ENCODE results near the gene CTSH. TPM values are rescaled to one million over a fixed set of nuclear protein-coding genes. Genes with fewer than 3 reads are reported as not detected.

Gene CTSH
- polyA plus RNA-seq, 4 donors, result 188 to 226 (median 197) TPM

- DNase-seq (ENCODE audit: low read depth in 4 of 4, low spot score in 3 of 4), result no peak
Observed at GRCh38 chr15:78978601-78979179, 33.8 kb upstream of the CTSH start.

- DNase-seq (ENCODE audit: low read depth in 4 of 4, low spot score in 3 of 4), result no peak
Observed at GRCh38 chr15:78977591-78978347, 32.9 kb upstream of the CTSH start.

DNA sequence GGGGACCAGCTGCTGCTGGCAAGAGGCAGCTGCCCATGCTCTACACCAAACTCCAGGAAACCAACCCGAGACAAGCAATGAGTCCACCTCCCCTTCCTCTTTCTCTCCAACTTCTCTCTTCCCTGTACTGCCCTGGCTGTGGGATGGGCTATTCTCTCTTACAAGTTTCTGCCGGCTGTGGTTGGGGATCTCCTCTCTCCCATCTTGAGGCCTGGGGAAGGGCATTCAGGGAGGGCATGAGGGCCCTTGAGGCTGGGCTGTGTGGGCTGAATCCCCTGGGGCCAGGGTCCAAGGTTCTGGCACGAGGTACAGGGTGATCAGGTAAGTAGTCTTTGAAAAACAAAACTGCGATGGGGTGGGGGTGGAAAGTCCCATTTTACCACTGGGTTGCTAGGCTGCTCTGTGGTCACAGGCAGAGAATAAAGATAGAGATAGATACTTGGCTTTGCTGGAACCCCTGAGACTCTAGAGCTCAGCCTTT is 32.3 kb upstream of the CTSH start:
- DNase-seq (ENCODE audit: low read depth in 4 of 4, low spot score in 3 of 4), result no peak

- no peak for DNase-seq (ENCODE audit: low read depth in 4 of 4, low spot score in 3 of 4)
Observed at GRCh38 chr15:78976691-78977090, 31.8 kb upstream of the CTSH start.

GRCh38 chr15:78974272-78974918 is 29.5 kb upstream of the CTSH start:
- DNase-seq (ENCODE audit: low read depth in 4 of 4, low spot score in 3 of 4), result no peak

DNA sequence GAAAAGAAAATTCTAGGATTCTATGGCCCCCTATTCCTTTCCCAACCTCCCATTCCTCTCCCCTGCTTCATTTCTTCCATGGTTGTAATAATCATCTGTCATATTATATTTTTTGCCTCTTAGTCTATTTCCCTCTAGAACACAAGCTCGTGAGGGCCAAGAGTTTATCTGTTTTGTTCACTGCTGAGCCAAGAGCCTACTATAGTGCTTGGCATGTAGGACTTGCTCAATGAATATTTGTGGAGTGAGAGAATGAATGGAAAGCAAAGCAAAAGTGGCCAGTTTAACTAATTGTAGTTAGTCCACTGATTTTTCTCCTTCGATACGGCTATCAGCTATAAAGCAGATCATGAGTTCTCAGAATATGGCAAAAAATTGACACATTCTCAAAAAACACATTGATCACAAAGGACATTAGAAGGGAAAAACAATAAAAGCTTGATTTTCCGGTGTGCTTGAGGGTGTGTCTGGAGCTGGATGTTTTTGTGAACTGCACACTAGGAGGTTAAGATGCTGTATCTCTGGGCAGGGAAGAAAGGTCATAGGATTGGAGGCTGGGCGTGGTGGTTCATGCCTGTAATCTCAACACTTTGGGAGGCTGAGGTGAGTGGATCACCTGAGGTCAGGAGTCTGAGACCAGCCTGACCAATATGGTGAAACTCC is 25.0 kb upstream of the CTSH start:
- no peak for DNase-seq (ENCODE audit: low read depth in 4 of 4, low spot score in 3 of 4)

- no peak for DNase-seq (ENCODE audit: low read depth in 4 of 4, low spot score in 3 of 4)
Observed at GRCh38 chr15:78968539-78969271, 23.9 kb upstream of the CTSH start.

- no peak for DNase-seq (ENCODE audit: low read depth in 4 of 4, low spot score in 3 of 4)
Observed at GRCh38 chr15:78968114-78968513, 23.3 kb upstream of the CTSH start.

DNA sequence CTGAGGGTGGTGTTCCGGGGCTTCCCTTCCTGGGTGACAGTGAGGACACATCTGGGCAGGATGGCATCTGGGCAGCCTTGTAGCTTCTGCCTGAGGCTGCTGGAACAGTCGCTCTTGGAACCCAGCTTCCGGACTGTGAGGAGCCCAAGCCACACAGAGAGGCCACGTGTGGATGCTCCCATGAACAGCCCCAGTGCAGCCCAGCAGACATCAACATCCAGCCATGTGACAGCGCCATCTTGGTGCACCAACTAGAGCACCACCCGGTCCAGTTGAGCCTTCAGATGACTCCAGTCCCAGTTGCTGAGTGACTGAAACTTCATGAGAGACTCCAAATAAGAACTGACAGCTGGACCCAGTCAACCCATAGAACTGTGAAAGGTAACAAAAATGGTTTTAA is 15.5 kb upstream of the CTSH start:
- no peak for DNase-seq (ENCODE audit: low read depth in 4 of 4, low spot score in 3 of 4)

DNA sequence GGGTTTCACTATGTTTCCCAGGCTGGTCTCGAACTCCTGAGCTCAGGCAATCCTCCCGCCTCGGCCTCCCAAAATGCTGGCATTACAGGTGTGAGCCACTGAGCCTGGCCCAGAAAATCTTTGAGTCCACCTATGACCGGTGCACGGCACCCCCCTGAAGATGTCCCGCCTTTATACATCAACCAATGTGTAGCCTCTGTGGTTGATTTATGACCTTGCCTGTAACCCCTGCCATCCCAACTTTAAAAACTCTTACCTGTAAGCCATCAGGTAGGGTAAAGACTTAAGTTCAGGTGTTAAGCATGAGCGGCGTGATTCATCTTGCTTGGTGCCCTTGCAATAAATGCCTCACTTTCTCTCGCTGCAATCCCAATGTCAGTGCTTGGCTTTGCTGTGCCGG is 14.5 kb upstream of the CTSH start:
- no peak for DNase-seq (ENCODE audit: low read depth in 4 of 4, low spot score in 3 of 4)

- no peak for DNase-seq (ENCODE audit: low read depth in 4 of 4, low spot score in 3 of 4)
Observed at GRCh38 chr15:78957416-78958093, 12.7 kb upstream of the CTSH start.

DNA sequence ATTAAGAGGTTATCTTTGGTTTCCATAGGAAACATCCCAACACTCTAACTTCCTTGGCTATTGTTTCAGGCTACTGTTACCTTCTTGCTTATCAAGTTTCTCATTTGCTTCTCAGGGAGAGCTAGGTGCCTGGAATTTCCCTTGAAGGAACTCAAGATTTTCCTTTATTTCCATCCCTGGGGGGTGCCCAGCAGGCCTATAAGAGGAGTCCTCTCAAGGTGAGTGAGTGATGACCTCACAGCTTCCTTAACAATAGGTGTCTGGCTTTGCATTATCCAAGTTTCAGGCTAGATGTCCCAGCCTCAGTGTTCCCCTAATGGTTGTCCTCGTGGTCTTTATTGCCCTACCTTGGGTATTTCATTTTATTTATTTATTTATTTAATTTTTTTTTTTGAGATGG is 12.1 kb upstream of the CTSH start:
- no peak for DNase-seq (ENCODE audit: low read depth in 4 of 4, low spot score in 3 of 4)

DNA sequence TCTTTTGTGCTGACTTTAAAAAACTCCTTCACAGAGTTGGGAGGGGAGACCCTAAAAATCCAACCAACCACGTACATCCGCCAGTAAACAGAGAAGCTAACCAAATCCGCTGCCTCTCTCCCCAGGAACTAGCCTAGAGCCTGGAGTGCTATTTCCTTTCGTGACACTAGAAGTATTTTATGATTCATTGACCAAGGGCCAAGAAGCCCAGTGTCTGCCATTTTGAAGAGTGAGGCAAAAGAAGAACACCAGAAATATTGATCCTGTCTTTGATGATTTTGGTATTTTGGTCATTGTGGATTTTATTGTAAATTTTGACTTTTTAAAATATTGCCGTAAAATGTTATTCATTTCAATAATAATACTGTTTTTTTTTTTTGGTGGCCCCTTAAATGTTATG is 10.5 kb upstream of the CTSH start:
- DNase-seq (ENCODE audit: low read depth in 4 of 4, low spot score in 3 of 4), result no peak

- no peak for DNase-seq (ENCODE audit: low read depth in 4 of 4, low spot score in 3 of 4)
Observed at GRCh38 chr15:78951841-78952238, 7.0 kb upstream of the CTSH start.

DNA sequence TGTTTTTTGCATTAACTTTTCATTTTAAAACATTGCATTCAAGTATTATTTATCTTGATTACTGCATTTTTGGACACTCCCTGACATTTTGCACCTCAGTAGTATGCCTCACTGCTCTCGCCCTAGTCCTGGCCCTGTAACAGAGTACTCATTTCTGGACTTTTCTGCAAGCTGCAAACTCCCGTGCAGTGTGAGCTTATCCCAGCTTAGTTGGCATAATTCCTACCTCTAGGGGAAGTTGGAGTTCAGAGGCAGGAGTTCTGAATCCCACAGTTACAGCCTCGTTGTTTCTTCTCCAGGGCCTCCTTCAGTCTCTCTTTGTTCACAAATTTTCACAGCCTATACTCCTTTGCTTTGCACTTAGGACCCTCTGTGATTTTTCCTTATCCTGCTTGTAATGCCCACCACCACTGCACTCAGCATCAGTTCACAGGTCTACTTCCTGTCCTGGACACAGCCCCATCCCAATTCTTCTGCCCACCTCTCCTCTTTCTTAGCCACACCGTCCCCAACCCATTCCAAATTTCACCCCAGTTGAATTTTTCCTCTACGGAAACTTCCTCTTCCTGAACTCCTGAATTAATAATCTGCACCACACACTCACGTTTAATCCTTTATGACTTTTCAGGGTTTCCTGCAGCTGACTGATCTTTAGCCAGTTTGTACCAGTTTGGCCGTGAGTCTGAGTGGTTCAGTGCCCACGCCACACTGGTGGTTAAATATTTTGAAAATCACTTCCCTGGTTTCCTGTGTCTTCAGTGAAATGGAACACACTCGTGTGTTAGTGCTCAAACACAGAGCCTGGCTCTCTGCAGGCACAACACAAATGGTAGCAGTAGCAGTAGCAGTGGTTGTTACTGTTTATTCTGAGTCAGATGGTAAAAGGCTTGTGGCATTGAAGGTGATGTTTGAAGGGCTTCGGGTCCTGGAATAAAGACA is 6.3 kb upstream of the CTSH start:
- no peak for DNase-seq (ENCODE audit: low read depth in 4 of 4, low spot score in 3 of 4)

GRCh38 chr15:78950343-78950742 is 5.5 kb upstream of the CTSH start:
- no peak for DNase-seq (ENCODE audit: low read depth in 4 of 4, low spot score in 3 of 4)

- no peak for DNase-seq (ENCODE audit: low read depth in 4 of 4, low spot score in 3 of 4)
Observed at GRCh38 chr15:78949461-78949860, 4.6 kb upstream of the CTSH start.

DNA sequence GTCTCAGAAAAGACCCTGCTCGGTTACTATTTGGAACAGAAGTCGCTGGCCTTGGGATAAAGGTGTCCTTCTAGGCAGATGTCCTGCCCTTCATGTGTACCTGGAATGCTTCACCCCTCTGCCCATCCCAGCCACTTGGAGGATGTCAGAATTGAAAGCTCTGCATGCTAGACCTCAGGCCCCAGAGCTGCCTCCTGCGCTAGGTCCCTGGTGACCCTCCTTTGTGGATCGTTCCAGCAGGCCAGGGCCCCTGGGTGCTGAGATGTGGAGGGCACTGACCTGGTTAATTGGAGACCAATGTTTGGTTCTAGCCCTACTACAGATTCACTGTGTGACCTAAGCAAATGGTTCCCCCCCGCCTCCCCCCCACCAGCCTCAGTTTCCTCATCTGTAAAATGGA is 2.7 kb upstream of the CTSH start:
- DNase-seq (ENCODE audit: low read depth in 4 of 4, low spot score in 3 of 4), result no peak

DNA sequence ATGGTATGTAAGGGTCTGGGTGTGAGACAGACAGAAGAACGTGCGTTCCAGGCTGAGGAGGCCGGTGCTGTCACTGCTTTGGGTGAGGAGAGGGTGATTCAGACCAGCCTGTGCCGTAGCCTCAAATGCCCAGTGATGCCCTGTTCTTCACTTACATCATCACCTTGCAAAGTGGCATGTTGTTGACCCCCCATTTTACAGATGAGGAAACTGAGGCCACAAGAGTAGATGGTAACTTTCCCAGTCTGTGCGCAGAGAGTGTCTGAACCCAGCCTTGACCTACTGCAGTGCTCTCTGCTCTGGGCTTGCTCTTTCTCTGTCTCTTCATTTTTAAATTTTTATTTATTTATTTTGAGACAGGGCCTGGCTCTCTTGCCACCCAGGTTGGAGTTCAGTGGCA is 1.6 kb upstream of the CTSH start:
- DNase-seq (ENCODE audit: low read depth in 4 of 4, low spot score in 3 of 4), result no peak
